HG02623 (cell line): ENCODE results near the gene ZNF507.

ENCODE experiments used
- ATAC-seq: cut with Tn5 transposase; IDR thresholded peaks from one replicate; pipeline ENCODE4 v1.9.1; 2021; ENCODE audit warnings: moderate library complexity; ENCODE audit not compliant: unreplicated experiment

Gene ZNF507

DNA sequence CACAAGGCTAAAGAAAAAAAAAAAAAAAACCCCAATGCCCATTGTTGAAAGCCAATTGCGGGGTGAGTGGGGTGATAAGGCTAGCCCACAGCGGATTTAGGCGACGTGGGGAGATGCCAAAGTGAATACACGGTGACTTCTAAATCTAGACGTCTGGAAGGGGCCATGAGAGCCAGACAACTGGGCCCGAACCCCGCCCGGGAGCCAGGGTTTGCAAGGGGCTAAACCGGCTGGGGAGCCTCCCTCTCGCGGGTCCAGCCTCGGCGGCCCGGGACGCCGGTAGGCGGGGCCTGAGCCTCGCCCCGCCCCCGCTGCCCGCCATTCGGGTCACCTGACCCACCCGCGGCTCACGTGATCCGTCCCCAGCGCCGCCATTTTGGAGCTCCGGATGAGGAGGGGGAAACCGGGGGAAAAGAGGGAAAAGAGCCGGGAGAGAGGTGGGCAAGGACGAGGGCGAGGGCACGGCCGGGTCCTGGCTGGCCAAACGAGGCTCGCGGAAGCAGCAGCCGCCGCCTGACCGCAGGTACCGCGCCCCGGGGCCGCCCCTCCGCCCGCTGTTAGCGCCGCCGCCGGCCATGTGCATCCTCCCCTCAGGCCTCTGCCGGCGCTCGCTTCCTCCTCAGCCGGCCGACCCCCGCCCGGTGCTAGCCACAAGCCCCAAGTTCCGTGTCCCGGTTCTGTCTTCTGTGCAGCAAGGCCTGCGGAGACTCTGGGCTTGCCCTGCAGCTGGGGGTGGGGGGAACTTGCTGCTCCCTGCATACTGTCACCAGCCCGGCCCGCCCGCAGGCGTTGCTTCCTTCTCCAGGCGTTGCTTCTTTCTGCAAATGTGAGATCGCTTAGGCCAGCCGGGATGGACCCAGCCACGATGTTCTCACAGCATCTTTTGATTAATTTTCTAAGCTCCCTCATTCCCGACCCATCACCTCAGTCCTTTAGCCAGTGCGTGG, at the start of gene ZNF507:
Gene ZNF507 (plus strand): TSS at position 350 of the 947 bp plus-strand sequence. CDS start 7,221 bp downstream, outside the sequence.
- ATAC-seq: peak; percentile 83

DNA sequence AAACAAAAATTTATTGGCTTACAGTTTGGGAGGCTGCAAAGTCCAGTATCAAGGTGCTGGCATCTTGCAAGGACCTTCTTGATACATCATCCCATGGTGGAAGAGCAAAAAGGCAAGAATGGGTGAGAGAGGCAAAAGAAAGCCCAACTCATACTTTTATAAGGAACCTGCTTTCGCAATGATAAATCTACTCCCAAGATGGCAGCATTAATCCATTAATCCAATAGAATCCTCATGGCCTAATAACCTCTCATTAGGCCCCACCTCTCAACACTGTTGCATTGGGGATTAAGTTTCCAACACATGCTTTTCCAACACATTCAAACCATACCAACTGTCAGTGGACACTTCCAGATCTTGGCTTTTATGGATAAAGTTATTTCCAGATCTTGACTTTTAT, 48.7 kb upstream of the ZNF507 start:
- no peak for ATAC-seq

GRCh38 chr19:32302778-32303177, 42.6 kb upstream of the ZNF507 start:
- no peak for ATAC-seq

GRCh38 chr19:32303193-32303592, 42.2 kb upstream of the ZNF507 start:
- ATAC-seq: no peak

GRCh38 chr19:32307591-32307990, 37.8 kb upstream of the ZNF507 start:
- ATAC-seq: no peak

- ATAC-seq: no peak
These were observed 36.9 kb upstream of the ZNF507 start for GRCh38 chr19:32308431-32309077.

DNA sequence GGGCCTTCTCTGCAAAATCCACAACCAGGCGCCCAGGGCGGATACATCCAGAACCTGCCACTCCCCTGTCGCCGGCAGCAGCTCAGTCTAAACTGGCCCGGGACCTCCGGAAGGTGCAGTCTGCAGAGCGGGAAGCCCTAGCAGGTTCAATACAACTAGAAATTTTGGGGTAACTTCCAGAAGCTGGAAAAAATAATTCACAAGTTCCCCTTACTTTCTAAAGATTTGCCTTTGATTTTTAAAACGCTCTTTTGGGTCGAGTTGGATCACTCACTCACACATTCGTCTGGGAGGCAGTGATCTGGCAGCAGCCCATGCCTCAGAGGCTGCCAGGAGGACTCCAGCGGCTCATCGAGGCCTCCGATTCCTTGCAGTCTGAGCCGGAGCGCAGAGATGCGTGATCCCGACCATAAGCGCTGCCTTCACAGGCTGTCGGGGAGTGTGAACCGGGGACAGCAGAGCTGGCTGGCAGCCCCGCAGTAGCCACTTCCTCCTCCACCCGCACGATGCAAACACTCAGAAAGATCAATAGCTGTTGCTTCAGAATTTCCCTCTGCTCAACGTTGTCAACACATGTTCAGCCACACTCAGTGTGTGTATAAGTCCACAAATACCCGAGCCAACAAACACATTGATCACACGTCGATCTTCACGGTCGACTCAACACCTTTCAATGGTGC, 35.6 kb upstream of the ZNF507 start:
- no peak for ATAC-seq

- ATAC-seq: no peak
These were observed 34.0 kb upstream of the ZNF507 start for GRCh38 chr19:32311371-32311770.

- ATAC-seq: no peak
These were observed 31.7 kb upstream of the ZNF507 start for GRCh38 chr19:32313569-32314265.

DNA sequence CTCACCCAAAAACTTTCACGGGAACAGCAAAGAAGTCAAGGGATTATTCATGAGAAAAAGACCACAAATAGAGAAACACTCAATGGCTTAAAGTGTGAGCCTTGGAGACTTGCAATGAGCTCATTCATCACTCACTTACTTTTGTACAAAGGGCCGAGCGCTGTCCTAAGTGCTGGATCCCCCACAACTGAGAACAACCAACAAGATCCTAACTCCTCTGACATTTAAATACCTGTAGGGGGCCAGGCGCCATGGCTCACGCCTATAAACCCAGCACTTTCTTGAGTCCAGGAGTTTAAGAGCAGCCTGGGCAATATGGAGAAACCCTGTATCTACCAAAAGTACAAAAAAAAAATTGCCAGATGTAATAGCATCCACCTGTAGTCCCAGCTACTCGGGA, 29.4 kb upstream of the ZNF507 start:
- ATAC-seq: no peak

GRCh38 chr19:32317086-32317485, 28.3 kb upstream of the ZNF507 start:
- ATAC-seq: no peak

DNA sequence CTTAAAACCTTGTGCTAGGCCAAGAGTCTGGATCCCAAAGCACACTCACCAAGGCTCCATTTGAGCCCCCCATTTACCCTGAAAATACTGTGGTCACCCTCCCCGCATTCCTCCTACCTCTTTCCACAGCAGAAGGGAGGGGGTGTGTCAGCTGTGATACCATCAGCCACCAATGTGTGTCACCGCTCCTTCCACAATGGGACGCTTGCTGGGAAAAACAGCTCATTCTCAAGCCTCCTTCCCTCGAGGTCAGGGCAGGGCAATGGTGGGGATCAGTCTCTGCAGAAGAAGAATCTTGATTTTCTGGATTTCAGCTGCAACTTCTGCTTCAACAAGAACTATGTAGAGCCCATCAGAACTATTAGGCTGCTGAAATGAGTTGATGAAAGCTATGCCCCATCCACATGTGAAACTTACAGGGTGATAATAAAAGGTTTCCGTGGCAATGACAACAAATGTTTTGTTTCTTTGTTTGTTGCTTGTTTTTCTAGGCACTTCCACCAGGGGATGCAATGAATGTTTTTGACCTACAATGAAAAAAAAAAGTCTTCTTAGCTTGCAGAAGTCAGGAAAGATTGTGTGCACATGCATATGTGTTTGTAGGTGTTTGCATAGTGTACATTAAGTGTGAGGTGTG, 26.4 kb upstream of the ZNF507 start:
- no peak for ATAC-seq

- ATAC-seq: no peak
These were observed 22.9 kb upstream of the ZNF507 start for GRCh38 chr19:32322541-32322940.

DNA sequence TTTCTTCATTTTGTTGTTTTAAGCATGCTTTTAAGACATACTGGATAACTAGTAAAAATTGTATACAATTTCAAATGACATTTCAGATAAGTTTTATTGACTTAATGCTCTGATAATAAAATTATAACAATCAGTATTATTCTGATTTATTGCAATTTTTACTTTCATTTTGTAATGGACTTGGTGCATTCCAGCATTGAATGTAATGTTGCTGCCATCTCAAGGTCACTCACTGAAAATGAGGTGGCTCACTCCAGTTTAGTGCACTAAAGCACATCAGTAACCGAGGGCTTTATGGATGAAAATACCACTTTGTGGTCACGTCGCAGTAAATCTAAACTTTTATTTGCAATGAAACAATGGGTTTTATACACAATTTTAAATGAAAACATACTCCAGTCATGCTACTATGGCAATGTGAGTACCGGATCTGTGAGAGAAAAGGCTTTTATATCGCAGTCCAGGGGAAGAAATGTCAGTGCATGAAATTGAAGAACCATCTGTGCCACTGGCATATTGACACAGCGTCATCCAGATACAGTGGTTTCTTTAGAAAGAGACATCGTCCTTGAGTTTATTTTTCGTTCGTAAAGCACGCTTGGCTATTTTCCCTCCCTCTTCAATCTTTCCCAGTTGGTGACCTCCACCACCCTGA, 20.7 kb upstream of the ZNF507 start:
- no peak for ATAC-seq

- ATAC-seq: no peak
These were observed 15.1 kb upstream of the ZNF507 start for GRCh38 chr19:32330213-32330857.

DNA sequence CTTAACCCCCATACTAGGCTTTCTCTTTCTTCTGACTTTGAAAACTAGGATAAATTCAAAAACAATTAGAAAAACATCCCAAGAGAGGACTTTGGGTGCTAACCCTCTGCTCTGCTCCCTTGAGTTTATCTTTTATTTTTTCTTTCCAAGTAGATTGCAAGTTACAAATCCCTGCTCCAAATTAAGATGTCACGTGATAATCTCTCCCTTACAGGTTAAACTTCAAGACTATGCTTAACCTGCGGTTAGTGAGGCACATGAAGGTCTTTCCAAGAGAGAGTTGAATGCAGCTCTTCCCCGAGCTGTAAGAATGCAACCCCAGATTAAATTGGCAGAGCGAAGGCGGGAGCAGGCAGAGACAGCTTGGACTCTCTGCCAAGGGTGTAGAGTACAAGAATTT, 12.2 kb upstream of the ZNF507 start:
- ATAC-seq: no peak

GRCh38 chr19:32336259-32337083, 8.9 kb upstream of the ZNF507 start:
- no peak for ATAC-seq

DNA sequence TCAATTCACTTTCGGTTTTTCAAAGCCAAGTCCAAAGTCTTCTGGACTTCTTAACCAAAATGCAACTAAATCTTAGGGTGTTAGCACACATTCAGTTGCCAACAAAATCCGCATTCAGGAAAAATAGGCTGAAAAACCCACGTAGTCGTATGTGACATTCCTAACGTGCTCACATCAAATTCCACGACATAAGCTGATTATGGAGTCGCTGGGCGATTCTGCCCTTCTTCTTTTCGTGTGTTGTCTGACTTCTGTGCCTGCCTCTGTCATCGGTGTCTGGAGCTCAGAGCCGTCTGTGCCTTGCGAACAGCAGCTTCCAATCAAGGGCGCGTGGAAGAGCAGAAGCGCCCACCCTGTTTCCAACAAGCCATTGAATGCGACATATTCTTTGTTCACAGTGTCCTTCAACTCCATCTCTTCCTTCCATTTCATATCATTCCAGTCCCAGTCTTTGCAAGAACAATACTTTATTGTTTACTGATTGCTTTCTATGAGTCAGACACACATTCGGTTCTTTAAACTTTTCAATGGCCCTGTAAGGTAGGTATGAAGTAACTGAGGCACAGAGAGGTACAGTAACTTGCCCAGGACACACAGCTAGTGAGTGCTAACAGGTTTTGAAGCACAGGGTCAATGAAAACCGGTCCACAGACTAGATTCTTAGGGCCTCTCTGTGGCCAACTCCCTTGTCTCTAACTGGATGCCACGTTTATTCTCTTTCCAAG, 8.2 kb upstream of the ZNF507 start:
- ATAC-seq: no peak
